HG02571 (cell line): ENCODE data around the gene TRPM1.

Experiments
- ATAC-seq: cut with Tn5 transposase; IDR thresholded peaks from one replicate; pipeline ENCODE4 v1.9.1; 2021; ENCODE audit warnings: mild to moderate bottlenecking, moderate library complexity; ENCODE audit not compliant: unreplicated experiment

The TRPM1 gene

GRCh38 chr15:31049682-31050615, 51.6 kb downstream of the TRPM1 start:
- no peak for ATAC-seq

GRCh38 chr15:31049111-31049510, 52.4 kb downstream of the TRPM1 start:
- no peak for ATAC-seq

GRCh38 chr15:31047437-31047836, 54.1 kb downstream of the TRPM1 start:
- ATAC-seq: no peak

GRCh38 chr15:31046759-31047359, 54.7 kb downstream of the TRPM1 start:
- ATAC-seq: no peak

- ATAC-seq: no peak
These were observed 55.9 kb downstream of the TRPM1 start for GRCh38 chr15:31045606-31046005.

GRCh38 chr15:31042751-31043150, 58.8 kb downstream of the TRPM1 start:
- ATAC-seq: no peak

GRCh38 chr15:31041610-31042009, 59.9 kb downstream of the TRPM1 start:
- ATAC-seq: no peak

GRCh38 chr15:31040611-31041010, 60.9 kb downstream of the TRPM1 start:
- ATAC-seq: no peak

GRCh38 chr15:31039961-31040360, 61.6 kb downstream of the TRPM1 start:
- ATAC-seq: no peak

GRCh38 chr15:31037731-31038477, 63.6 kb downstream of the TRPM1 start:
- ATAC-seq: no peak

- no peak for ATAC-seq
These were observed 64.7 kb downstream of the TRPM1 start for GRCh38 chr15:31036783-31037182.

GRCh38 chr15:31035610-31036009, 65.9 kb downstream of the TRPM1 start:
- no peak for ATAC-seq

- no peak for ATAC-seq
These were observed 67.4 kb downstream of the TRPM1 start for GRCh38 chr15:31034152-31034551.

- ATAC-seq: no peak
These were observed 68.6 kb downstream of the TRPM1 start for GRCh38 chr15:31032961-31033371.

- peak; percentile 65 for ATAC-seq
These were observed 70.0 kb downstream of the TRPM1 start for GRCh38 chr15:31031471-31032067.

- no peak for ATAC-seq
These were observed 73.5 kb downstream of the TRPM1 start for GRCh38 chr15:31027910-31028578.

- ATAC-seq: no peak
These were observed 75.5 kb downstream of the TRPM1 start for GRCh38 chr15:31025996-31026395.

GRCh38 chr15:31024979-31025378, 76.5 kb downstream of the TRPM1 start:
- ATAC-seq: no peak

GRCh38 chr15:31024330-31024729, 77.2 kb downstream of the TRPM1 start:
- ATAC-seq: no peak

GRCh38 chr15:31023841-31024240, 77.7 kb downstream of the TRPM1 start:
- no peak for ATAC-seq
